Ovary (tissue), 9 donors: Measurements from ENCODE around the gene THRAP3. TPM values are rescaled to one million over a fixed set of nuclear protein-coding genes. Genes with fewer than 3 reads are reported as not detected.

Experiments
- DNase-seq, 5 donors: peaks; one replicate each; pipeline ENCODE4 v3.0.0-alpha.2; 2019 to 2020
- H3K27ac ChIP-seq, 2 donors: fragments of 200-600 bp; one replicate each; pipeline versions ENCODE4 v1.5.1 to v1.8.0; 2019 to 2022
- H3K27me3 ChIP-seq: fragments of 200-600 bp; one replicate; pipeline ENCODE4 v1.8.0; 2022
- H3K36me3 ChIP-seq: fragments of 200-600 bp; sonication (generic); one replicate; pipeline ENCODE4 v1.5.1; 2019
- H3K4me1 ChIP-seq: one replicate; pipeline ENCODE4 v1.8.1; 2013; ENCODE audit warnings: mild to moderate bottlenecking, moderate library complexity; ENCODE audit not compliant: insufficient read depth
- H3K4me3 ChIP-seq: fragments of 200-600 bp; sonication (generic); one replicate; pipeline ENCODE4 v1.5.1; 2017
- H3K9me3 ChIP-seq, 2 donors: fragments of 200-600 bp in 1 of 2; sonication (generic) in 1 of 2; one replicate each; pipeline versions ENCODE4 v1.5.1 to v1.8.1; 2013 to 2019; ENCODE audit warnings: mild to moderate bottlenecking in 1 of 2, moderate library complexity in 1 of 2
- EP300 ChIP-seq: sonication (generic); formaldehyde crosslinking; IDR thresholded peaks from one replicate; pipeline ENCODE4 v1.6.1; 2017; ENCODE audit warnings: antibody characterized with exemption
- POLR2A ChIP-seq: fragments of 450-650 bp; IDR thresholded peaks from one replicate; pipeline ENCODE4 v1.6.1; 2017; ENCODE audit warnings: antibody characterized with exemption, mild to moderate bottlenecking, moderate library complexity
- WGBS, 3 donors: extraction: QIAGEN DNeasy Blood & Tissue Kit in 1 of 3; methylation state at CpG; one replicate each; pipeline versions ENCODE4 v1.1.5 to v1.1.7; 2013 to 2017; 5-methylcytosine and 5-hydroxymethylcytosine counted together
- intact Hi-C, 4 donors: fragments of 100-400 bp; cut with DNase I; formaldehyde crosslinking; loops; one replicate each; pipeline versions ENCODE4 v1.11.0 to v1.15.1; 2022 to 2023
- polyA plus RNA-seq, 2 donors: library from polyadenylated mRNA; stranded (reverse); fragments of 200-250 nt in 1 of 2; fragments of 350-450 nt in 1 of 2; fragmentation: Illumina TruSeq in 1 of 2; extraction: RNeasy Lipid Tissue Mini Kit (QIAGEN cat#74804) in 1 of 2; gene quantifications; one replicate each; pipeline ENCODE4 v1.2.3, GENCODE V29; 2013 to 2014
- total RNA-seq, 7 donors: library from RNA; depleted of rRNA in 2 of 7; stranded (reverse); fragments of >200 nt in 2 of 7; fragmentation: NEBNext Ultra II Directional in 3 of 7; extraction: Animal tissue kit (Norgen Biotek cat#: 25700) in 3 of 7; gene quantifications; one replicate each; pipeline versions ENCODE4 v1.1.0 to v1.2.4, GENCODE V29; 2016 to 2023
- TF ChIP-seq, protein P1 (sequence below), 3 donors: fragments of 450-650 bp in 2 of 3; fragments of 200-600 bp in 1 of 3; IDR thresholded peaks; one replicate each; pipeline versions ENCODE4 v1.5.1 to v1.8.0; 2016 to 2022; ENCODE audit warnings: antibody characterized with exemption in 3 of 3, mild to moderate bottlenecking in 1 of 3
- donor health status: DM: no; HTN: no; CAD: no; lungs with moderate emphysema.
- donor health status: DM: no; HTN: no; CAD: no.
- donor health status: Bipolar disorder and iron deficiency.
- donor health status: DM: yes; HTN: yes; CAD: no.
- donor health status: DM: no; HTN: no; CAD: no.
- donor health status: DM: yes; HTN: yes; CAD: no.

THRAP3 gene
- total and polyA plus RNA-seq, 9 donors: 40.2 to 109 (median 92.6) TPM

DNA sequence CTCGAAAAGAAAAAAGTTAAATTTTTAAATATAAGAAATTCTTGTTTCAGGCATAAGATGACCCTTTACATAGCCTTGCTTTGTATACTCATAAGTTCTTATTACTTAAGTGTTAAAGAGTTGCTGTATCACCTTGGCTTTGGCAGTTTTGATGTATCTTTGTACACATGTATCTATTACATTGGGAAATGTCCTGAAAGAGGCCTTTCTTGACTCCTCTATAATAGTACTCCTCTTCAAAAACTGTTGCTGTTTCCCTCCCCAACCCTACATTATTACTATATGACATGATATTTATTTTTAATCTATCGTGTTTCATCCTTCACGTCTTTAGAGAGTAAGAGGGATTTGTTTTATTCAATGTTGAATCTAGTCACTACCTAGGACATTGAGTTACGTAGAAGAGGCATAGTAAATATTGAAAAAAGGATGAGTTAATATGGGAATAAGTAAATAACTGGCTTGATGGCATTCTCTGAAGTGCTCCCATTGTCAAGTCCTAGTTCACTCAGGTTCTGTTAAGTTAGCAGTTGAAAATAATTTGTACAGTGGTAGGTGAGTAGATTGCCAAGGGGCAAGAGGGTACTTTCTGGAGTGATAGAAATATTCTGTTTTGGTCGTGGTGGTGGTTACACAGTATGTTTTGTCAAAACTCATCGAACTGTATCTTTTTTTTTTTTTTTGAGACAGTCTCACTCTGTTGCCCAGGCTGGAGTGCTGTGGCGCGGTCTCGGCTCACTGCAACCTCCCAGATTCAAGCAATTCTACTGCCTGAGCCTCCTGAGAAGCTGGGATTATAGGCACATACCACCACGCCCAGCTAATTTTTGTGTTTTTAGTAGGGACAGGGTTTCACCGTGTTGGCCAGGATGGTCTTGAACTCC, 8.2 kb downstream of the THRAP3 start:
- H3K9me3 ChIP-seq: no peaks in the 10 kb centered on the region
- H3K36me3 ChIP-seq: no peaks in the 10 kb centered on the region
- intact Hi-C loops: loop anchor here in 1 of 4 donors (10.0 kb wide), 1 partner anchor 52 kb away; no protein-coding TSS in a partner anchor
- no peak overlapping the region for H3K27ac ChIP-seq
- no peak for TF ChIP-seq EP300
- TF ChIP-seq, protein P1, sequence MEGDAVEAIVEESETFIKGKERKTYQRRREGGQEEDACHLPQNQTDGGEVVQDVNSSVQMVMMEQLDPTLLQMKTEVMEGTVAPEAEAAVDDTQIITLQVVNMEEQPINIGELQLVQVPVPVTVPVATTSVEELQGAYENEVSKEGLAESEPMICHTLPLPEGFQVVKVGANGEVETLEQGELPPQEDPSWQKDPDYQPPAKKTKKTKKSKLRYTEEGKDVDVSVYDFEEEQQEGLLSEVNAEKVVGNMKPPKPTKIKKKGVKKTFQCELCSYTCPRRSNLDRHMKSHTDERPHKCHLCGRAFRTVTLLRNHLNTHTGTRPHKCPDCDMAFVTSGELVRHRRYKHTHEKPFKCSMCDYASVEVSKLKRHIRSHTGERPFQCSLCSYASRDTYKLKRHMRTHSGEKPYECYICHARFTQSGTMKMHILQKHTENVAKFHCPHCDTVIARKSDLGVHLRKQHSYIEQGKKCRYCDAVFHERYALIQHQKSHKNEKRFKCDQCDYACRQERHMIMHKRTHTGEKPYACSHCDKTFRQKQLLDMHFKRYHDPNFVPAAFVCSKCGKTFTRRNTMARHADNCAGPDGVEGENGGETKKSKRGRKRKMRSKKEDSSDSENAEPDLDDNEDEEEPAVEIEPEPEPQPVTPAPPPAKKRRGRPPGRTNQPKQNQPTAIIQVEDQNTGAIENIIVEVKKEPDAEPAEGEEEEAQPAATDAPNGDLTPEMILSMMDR (IDR thresholded peaks at IDR 0.05): no peak
- TF ChIP-seq POLR2A: no peak
- H3K4me1 ChIP-seq: peaks cover 3% of the 10 kb centered on the region
- WGBS, 3 donors: 84 to 87% (median 87%) methylated on average over 11 of the region's 11 CpGs
- no peaks in the 10 kb centered on the region for H3K27me3 ChIP-seq
- no peak overlapping the region for H3K4me3 ChIP-seq
- DNase-seq: no peak

DNA sequence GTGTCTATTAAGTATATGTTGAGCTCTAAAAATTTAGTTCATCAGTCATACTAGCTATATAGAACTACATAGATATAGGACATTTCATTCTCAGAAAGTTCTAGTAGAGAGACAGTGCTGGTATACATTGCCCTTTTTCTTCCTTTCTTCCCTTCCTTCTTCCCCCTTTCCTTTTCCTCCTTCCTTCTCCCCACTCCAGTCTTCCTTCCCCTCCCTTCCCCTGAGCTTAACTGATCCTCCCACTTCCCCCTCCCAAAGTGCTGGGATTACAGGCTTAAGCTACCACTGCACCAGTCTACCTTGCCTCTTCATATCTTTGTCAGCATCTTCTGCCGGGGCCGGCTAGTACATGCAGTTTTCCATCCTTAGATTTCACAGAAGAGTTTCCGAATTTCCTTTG, 12.1 kb downstream of the THRAP3 start:
- Histone ChIP-seq H3K36me3 (no peaks in the 10 kb centered on the region), H3K4me1 (peaks cover 3% of the 10 kb centered on the region), H3K9me3 (no peaks in the 10 kb centered on the region), H3K27ac (no peak overlapping the region), H3K27me3 (no peaks in the 10 kb centered on the region), H3K4me3 (no peak overlapping the region)
- WGBS, 3 donors: 57 to 66% (median 60%) methylated on average over 3 of the region's 3 CpGs
- intact Hi-C loops: loop anchor here in 1 of 4 donors (10.0 kb wide), 1 partner anchor 48 kb away; no protein-coding TSS in a partner anchor
- DNase-seq: no peak
- TF ChIP-seq POLR2A: no peak
- TF ChIP-seq, protein P1 (IDR thresholded peaks at IDR 0.05): no peak
- no peak for TF ChIP-seq EP300

DNA sequence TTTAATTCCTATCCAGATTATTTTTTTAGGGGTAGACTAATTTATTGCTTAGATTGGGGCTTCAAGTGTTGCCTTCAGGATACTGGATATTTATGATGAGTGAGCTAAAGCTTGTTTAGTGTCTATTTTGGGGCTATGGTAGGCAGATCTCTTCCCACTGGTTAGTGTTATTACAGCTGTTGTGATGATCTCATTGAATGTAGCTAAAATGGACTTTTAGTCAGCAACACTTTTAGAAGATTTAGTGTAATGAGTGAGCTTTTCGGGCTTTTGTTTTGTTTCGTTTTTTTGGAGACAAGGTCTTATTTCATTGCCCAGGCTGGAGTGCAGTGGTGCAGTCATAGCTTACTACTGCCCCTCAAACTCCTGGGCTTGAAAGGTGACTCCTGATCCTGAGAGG, 14.2 kb downstream of the THRAP3 start:
- Histone ChIP-seq H3K27me3 (no peaks in the 10 kb centered on the region), H3K9me3 (no peaks in the 10 kb centered on the region), H3K4me1 (peaks cover 3% of the 10 kb centered on the region), H3K36me3 (no peaks in the 10 kb centered on the region), H3K4me3 (no peak overlapping the region), H3K27ac (no peak overlapping the region)
- no peak for TF ChIP-seq POLR2A
- TF ChIP-seq, protein P1 (IDR thresholded peaks at IDR 0.05): no peak
- no peak for TF ChIP-seq EP300
- intact Hi-C loops: loop anchor here in 1 of 4 donors (10.0 kb wide), 1 partner anchor 46 kb away; no protein-coding TSS in a partner anchor
- 30 to 44% (median 35%) methylated on average over 2 of the region's 2 CpGs for WGBS, 3 donors
- no peak for DNase-seq

DNA sequence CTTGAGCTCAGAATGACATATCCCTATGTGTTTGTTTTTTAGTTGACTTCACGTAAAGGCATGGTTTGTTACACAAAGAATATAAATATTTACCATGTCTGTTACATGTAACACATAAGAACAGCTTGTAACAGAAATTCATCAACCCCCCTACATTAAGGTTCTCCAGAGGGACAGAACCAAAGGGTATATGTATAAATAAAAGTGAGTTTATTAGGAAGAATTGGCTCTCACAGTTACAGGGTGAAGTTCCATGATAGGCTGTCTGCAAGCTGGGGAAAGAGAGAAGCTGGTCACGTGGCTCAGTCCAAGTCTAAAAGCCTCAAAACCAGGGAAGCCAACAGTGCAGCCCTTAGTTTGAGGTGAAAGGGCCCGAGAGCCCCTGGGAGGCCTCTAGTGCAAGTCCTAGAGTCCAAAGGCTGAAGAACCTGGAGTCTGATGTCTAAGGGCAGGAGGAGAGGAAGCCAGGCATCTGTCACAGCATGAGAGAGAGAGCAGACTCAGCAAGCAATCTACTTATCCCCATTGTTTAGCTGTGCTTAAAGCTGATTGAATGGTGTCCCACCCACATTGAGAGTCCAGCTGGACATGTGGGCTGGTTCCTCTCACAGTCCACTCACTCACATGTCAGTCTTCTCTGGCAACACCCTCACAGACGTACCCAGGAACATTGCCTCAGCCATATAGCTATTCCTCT, 15.8 kb downstream of the THRAP3 start:
- Histone ChIP-seq H3K36me3 (no peaks in the 10 kb centered on the region), H3K4me3 (no peak overlapping the region), H3K4me1 (peaks cover 2% of the 10 kb centered on the region), H3K27ac (no peak overlapping the region), H3K9me3 (no peaks in the 10 kb centered on the region), H3K27me3 (no peaks in the 10 kb centered on the region)
- TF ChIP-seq, protein P1 (IDR thresholded peaks at IDR 0.05): no peak
- TF ChIP-seq POLR2A (no peak), EP300 (no peak)
- DNase-seq: no peak
- WGBS, 3 donors: 43 to 60% (median 46%) methylated on average over 4 of the region's 4 CpGs
- intact Hi-C loops: loop anchor here in 1 of 4 donors (10.0 kb wide), 1 partner anchor 45 kb away; no protein-coding TSS in a partner anchor
